MM.1S (cell line): Measurements from ENCODE around the gene PPP2R2C.

Experiments
- DNase-seq: peaks from one replicate; pipeline ENCODE4 v3.0.0-alpha.2; 2015
- H2AFZ ChIP-seq: fragments of 300-600 bp; sonication (generic); 2 replicates; pipeline ENCODE4 v1.6.0; 2016; ENCODE audit warnings: antibody characterized with exemption, low read length
- H3F3A ChIP-seq: fragments of 300-600 bp; sonication (generic); 2 replicates; pipeline ENCODE4 v1.6.1; 2016; ENCODE audit warnings: mild to moderate bottlenecking, antibody characterized with exemption, low read length, moderate library complexity, mixed read lengths; ENCODE audit not compliant: insufficient read depth
- H3K27ac ChIP-seq: fragments of 300-600 bp; sonication (generic); 2 replicates; pipeline ENCODE4 v1.5.1; 2016; ENCODE audit warnings: mild to moderate bottlenecking, low read length
- H3K27me3 ChIP-seq: fragments of 300-600 bp; sonication (generic); replicated peaks from 2 replicates; pipeline ENCODE4 v1.6.0; 2016; ENCODE audit warnings: low read length; ENCODE audit not compliant: insufficient read depth
- H3K36me3 ChIP-seq: fragments of 300-600 bp; sonication (generic); replicated peaks from 2 replicates; pipeline ENCODE4 v1.6.1; 2016; ENCODE audit warnings: mild to moderate bottlenecking, low read length, mixed read lengths; ENCODE audit not compliant: insufficient read depth
- H3K4me1 ChIP-seq: fragments of 300-600 bp; sonication (generic); 2 replicates; pipeline ENCODE4 v1.6.1; 2016; ENCODE audit warnings: low read length, mixed read lengths
- H3K4me2 ChIP-seq: fragments of 300-600 bp; sonication (generic); 2 replicates; pipeline ENCODE4 v1.6.0; 2016; ENCODE audit warnings: low read depth, low read length
- H3K4me3 ChIP-seq: fragments of 300-600 bp; sonication (generic); 2 replicates; pipeline ENCODE4 v1.5.1; 2016; ENCODE audit warnings: low read length, mixed read lengths
- H3K79me2 ChIP-seq: fragments of 300-600 bp; sonication (generic); 2 replicates; pipeline ENCODE4 v1.6.1; 2016; ENCODE audit warnings: mixed run types, low read length, mixed read lengths
- H3K9ac ChIP-seq: fragments of 300-600 bp; sonication (generic); 2 replicates; pipeline ENCODE4 v1.6.1; 2016; ENCODE audit warnings: low read length, mixed read lengths
- H3K9me2 ChIP-seq: fragments of 300-600 bp; sonication (generic); replicated peaks from 2 replicates; pipeline ENCODE4 v1.6.1; 2016; ENCODE audit warnings: mild to moderate bottlenecking, low read length, mixed read lengths; ENCODE audit not compliant: insufficient read depth
- H3K9me3 ChIP-seq: fragments of 300-600 bp; sonication (generic); replicated peaks from 2 replicates; pipeline ENCODE4 v1.6.1; 2016; ENCODE audit warnings: mild to moderate bottlenecking, low read length, mixed read lengths; ENCODE audit not compliant: insufficient read depth
- H4K20me1 ChIP-seq: fragments of 300-600 bp; sonication (generic); 2 replicates; pipeline ENCODE4 v1.6.1; 2016; ENCODE audit warnings: mild to moderate bottlenecking, low read length, moderate library complexity, mixed read lengths; ENCODE audit not compliant: insufficient read depth
- EZH2 ChIP-seq: fragments of 300-600 bp; sonication (generic); optimal IDR thresholded peaks from 2 replicates; pipeline ENCODE3; 2017; ENCODE audit warnings: low read depth, mild to moderate bottlenecking, antibody characterized with exemption, low read length, mixed read lengths
- EZH2phosphoT487 ChIP-seq: fragments of 300-600 bp; sonication (generic); IDR thresholded peaks from 2 replicates; pipeline ENCODE4 v1.6.1; 2018; ENCODE audit warnings: antibody characterized with exemption, low read length
- TF ChIP-seq, protein P1 (sequence below): fragments of 300-600 bp; sonication (generic); IDR thresholded peaks from 2 replicates; pipeline ENCODE4 v1.5.1; 2016; ENCODE audit warnings: antibody characterized with exemption, low read length, mixed read lengths

Gene PPP2R2C

GRCh38 chr4:6439120-6439762 lies 33.2 kb downstream of the PPP2R2C start:
- Histone ChIP-seq H3K9ac (no peak overlapping the region), H3K4me3 (no peak overlapping the region), H3K9me3 (no peaks in the 10 kb centered on the region), H3F3A (no peaks in the 10 kb centered on the region), H3K36me3 (no peaks in the 10 kb centered on the region), H3K4me1 (no peaks in the 10 kb centered on the region), H3K27me3 (peaks cover 70% of the 10 kb centered on the region), H2AFZ (no peak overlapping the region), H3K27ac (no peak overlapping the region), H3K79me2 (no peaks in the 10 kb centered on the region), H4K20me1 (no peaks in the 10 kb centered on the region), H3K9me2 (no peaks in the 10 kb centered on the region), H3K4me2 (no peak overlapping the region)
- no peak for DNase-seq
- no peak for TF ChIP-seq EZH2phosphoT487
- TF ChIP-seq EZH2 = no peak
- TF ChIP-seq, protein P1, sequence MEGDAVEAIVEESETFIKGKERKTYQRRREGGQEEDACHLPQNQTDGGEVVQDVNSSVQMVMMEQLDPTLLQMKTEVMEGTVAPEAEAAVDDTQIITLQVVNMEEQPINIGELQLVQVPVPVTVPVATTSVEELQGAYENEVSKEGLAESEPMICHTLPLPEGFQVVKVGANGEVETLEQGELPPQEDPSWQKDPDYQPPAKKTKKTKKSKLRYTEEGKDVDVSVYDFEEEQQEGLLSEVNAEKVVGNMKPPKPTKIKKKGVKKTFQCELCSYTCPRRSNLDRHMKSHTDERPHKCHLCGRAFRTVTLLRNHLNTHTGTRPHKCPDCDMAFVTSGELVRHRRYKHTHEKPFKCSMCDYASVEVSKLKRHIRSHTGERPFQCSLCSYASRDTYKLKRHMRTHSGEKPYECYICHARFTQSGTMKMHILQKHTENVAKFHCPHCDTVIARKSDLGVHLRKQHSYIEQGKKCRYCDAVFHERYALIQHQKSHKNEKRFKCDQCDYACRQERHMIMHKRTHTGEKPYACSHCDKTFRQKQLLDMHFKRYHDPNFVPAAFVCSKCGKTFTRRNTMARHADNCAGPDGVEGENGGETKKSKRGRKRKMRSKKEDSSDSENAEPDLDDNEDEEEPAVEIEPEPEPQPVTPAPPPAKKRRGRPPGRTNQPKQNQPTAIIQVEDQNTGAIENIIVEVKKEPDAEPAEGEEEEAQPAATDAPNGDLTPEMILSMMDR = no peak

GRCh38 chr4:6437826-6438238 lies 34.6 kb downstream of the PPP2R2C start:
- no peak overlapping the region for H3K4me3 ChIP-seq
- no peaks in the 10 kb centered on the region for H3K36me3 ChIP-seq
- TF ChIP-seq EZH2 = no peak
- no peak for TF ChIP-seq EZH2phosphoT487
- TF ChIP-seq, protein P1 = no peak
- H4K20me1 ChIP-seq = no peaks in the 10 kb centered on the region
- H3K9ac ChIP-seq = no peak overlapping the region
- peaks cover 65% of the 10 kb centered on the region for H3K27me3 ChIP-seq
- H2AFZ ChIP-seq = no peak overlapping the region
- H3K9me3 ChIP-seq = no peaks in the 10 kb centered on the region
- no peak for DNase-seq
- H3K27ac ChIP-seq = no peak overlapping the region
- no peaks in the 10 kb centered on the region for H3F3A ChIP-seq
- no peaks in the 10 kb centered on the region for H3K9me2 ChIP-seq
- H3K79me2 ChIP-seq = no peaks in the 10 kb centered on the region
- no peaks in the 10 kb centered on the region for H3K4me1 ChIP-seq
- H3K4me2 ChIP-seq = no peak overlapping the region

- no peaks in the 10 kb centered on the region for H4K20me1 ChIP-seq
- TF ChIP-seq EZH2phosphoT487 (no peak), EZH2 (no peak)
- TF ChIP-seq, protein P1 = no peak
- H3K9me3 ChIP-seq = no peaks in the 10 kb centered on the region
- no peaks in the 10 kb centered on the region for H3K9me2 ChIP-seq
- no peak overlapping the region for H3K4me2 ChIP-seq
- no peaks in the 10 kb centered on the region for H3K4me1 ChIP-seq
- no peaks in the 10 kb centered on the region for H3K79me2 ChIP-seq
- no peaks in the 10 kb centered on the region for H3F3A ChIP-seq
- H3K27ac ChIP-seq = no peak overlapping the region
- no peak overlapping the region for H3K4me3 ChIP-seq
- no peak for DNase-seq
- H3K36me3 ChIP-seq = no peaks in the 10 kb centered on the region
- no peak overlapping the region for H2AFZ ChIP-seq
- H3K9ac ChIP-seq = no peak overlapping the region
- H3K27me3 ChIP-seq = peaks cover 60% of the 10 kb centered on the region
Measured at GRCh38 chr4:6435010-6435409, 37.4 kb downstream of the PPP2R2C start.
